Smooth muscle cell (in vitro differentiated cells): ENCODE measurements around the gene FAU. TPM values are rescaled to one million over a fixed set of nuclear protein-coding genes. Genes with fewer than 3 reads are reported as not detected.

Experiments used
- DNase-seq: peaks from one replicate; lab custom pipeline; 2025; ENCODE audit not compliant: unreplicated experiment; lab: John Stamatoyannopoulos, UW
- H2AFZ ChIP-seq: fragments of 200-600 bp; sonication (generic); 2 replicates; pipeline ENCODE4 v1.6.0; 2016; ENCODE audit warnings: antibody characterized with exemption, low read depth, mild to moderate bottlenecking
- H3F3A ChIP-seq: fragments of 200-600 bp; sonication (generic); 2 replicates; pipeline ENCODE4 v1.6.0; 2017; ENCODE audit warnings: antibody characterized with exemption, low read depth
- H3K27ac ChIP-seq: fragments of 200-600 bp; sonication (generic); 2 replicates; pipeline ENCODE4 v1.5.1; 2016; ENCODE audit warnings: low read depth, mild to moderate bottlenecking
- H3K27me3 ChIP-seq: fragments of 200-600 bp; sonication (generic); 2 replicates; pipeline ENCODE4 v1.6.1; 2016; ENCODE audit warnings: low read depth, mild to moderate bottlenecking
- H3K36me3 ChIP-seq: fragments of 200-600 bp; sonication (generic); 2 replicates; pipeline ENCODE4 v1.5.1; 2016; ENCODE audit warnings: low read depth
- H3K4me1 ChIP-seq: fragments of 200-600 bp; sonication (generic); 2 replicates; pipeline ENCODE4 v1.5.1; 2016; ENCODE audit warnings: low read depth
- H3K4me2 ChIP-seq: fragments of 200-600 bp; sonication (generic); 2 replicates; pipeline ENCODE4 v1.6.0; 2016; ENCODE audit warnings: mild to moderate bottlenecking
- H3K4me3 ChIP-seq: fragments of 200-600 bp; sonication (generic); 2 replicates; pipeline ENCODE4 v1.5.1; 2016; ENCODE audit warnings: mild to moderate bottlenecking
- H3K79me2 ChIP-seq: fragments of 200-600 bp; sonication (generic); 2 replicates; pipeline ENCODE4 v1.6.0; 2016; ENCODE audit warnings: low read depth, mild to moderate bottlenecking
- H3K9ac ChIP-seq: fragments of 200-600 bp; sonication (generic); 2 replicates; pipeline ENCODE4 v1.6.0; 2016; ENCODE audit warnings: low read depth
- H3K9me3 ChIP-seq: fragments of 200-600 bp; sonication (generic); replicated peaks from 2 replicates; pipeline ENCODE4 v1.5.1; 2016; ENCODE audit warnings: low read depth
- H4K20me1 ChIP-seq: fragments of 200-600 bp; sonication (generic); 2 replicates; pipeline ENCODE4 v1.6.0; 2016; ENCODE audit warnings: low read depth
- CTCF ChIP-seq: fragments of 200-600 bp; sonication (generic); IDR thresholded peaks from 2 replicates; pipeline ENCODE4 v1.5.1; 2017; ENCODE audit warnings: borderline replicate concordance, mild to moderate bottlenecking, antibody characterized with exemption; ENCODE audit not compliant: insufficient read depth, poor library complexity, severe bottlenecking
- WGBS: methylation state at CpG from one replicate; pipeline ENCODE4 v1.1.7; 2016; ENCODE audit warnings: low lambda C conversion rate; 5-methylcytosine and 5-hydroxymethylcytosine counted together
- polyA plus RNA-seq: library from polyadenylated mRNA; unstranded; fragments of >200 nt; fragmentation: Nextera tagmentation; extraction: Ambion mirVana; gene quantifications from 2 replicates; pipeline ENCODE4 v1.2.1, GENCODE V29; 2016
- total RNA-seq: library from RNA; depleted of rRNA; stranded (reverse); fragments of >200 nt; gene quantifications from 2 replicates; pipeline ENCODE4 v1.2.3, GENCODE V29; 2014

The FAU gene
- total and polyA plus RNA-seq, 2 experiments from 2014 or later: 509 to 537 TPM

- no peak for TF ChIP-seq CTCF
- H3K4me2 ChIP-seq: no peak overlapping the region
- WGBS: 97% methylated on average over 3 of the region's 3 CpGs
Measured at GRCh38 chr11:65167656-65168055, 45.7 kb upstream of the FAU start.

GRCh38 chr11:65166893-65167292 is 45.0 kb upstream of the FAU start:
- Histone ChIP-seq H3K4me1 (no peaks in the 10 kb centered on the region), H4K20me1 (no peaks in the 10 kb centered on the region), H3K27me3 (no peaks in the 10 kb centered on the region), H3K4me3 (no peak overlapping the region), H2AFZ (no peak overlapping the region), H3K9me3 (no peaks in the 10 kb centered on the region), H3K79me2 (no peaks in the 10 kb centered on the region), H3F3A (no peaks in the 10 kb centered on the region), H3K36me3 (no peaks in the 10 kb centered on the region), H3K4me2 (no peak overlapping the region), H3K27ac (no peak overlapping the region), H3K9ac (no peak overlapping the region)
- DNase-seq: no peak
- no peak for TF ChIP-seq CTCF
- 91% methylated on average over 3 of the region's 3 CpGs for WGBS

More at GRCh38 chr11:65167656-65168055, 45.7 kb upstream of the FAU start:
- H3K27me3 ChIP-seq: no peaks in the 10 kb centered on the region
- no peaks in the 10 kb centered on the region for H3F3A ChIP-seq
- no peaks in the 10 kb centered on the region for H3K9me3 ChIP-seq
- H3K79me2 ChIP-seq: no peaks in the 10 kb centered on the region
- DNase-seq: no peak
- no peak overlapping the region for H2AFZ ChIP-seq
- H3K36me3 ChIP-seq: no peaks in the 10 kb centered on the region
- no peak overlapping the region for H3K4me3 ChIP-seq
- no peaks in the 10 kb centered on the region for H4K20me1 ChIP-seq
- no peak overlapping the region for H3K9ac ChIP-seq
- H3K27ac ChIP-seq: no peak overlapping the region
- no peaks in the 10 kb centered on the region for H3K4me1 ChIP-seq

GRCh38 chr11:65165410-65166317 is 43.7 kb upstream of the FAU start:
- no peak for DNase-seq

More at GRCh38 chr11:65165410-65166317, 43.7 kb upstream of the FAU start:
- Histone ChIP-seq H3F3A (no peaks in the 10 kb centered on the region), H3K36me3 (no peaks in the 10 kb centered on the region), H3K4me2 (no peak overlapping the region), H3K27me3 (no peaks in the 10 kb centered on the region), H3K9me3 (no peaks in the 10 kb centered on the region), H3K4me3 (no peak overlapping the region), H3K9ac (no peak overlapping the region), H3K27ac (no peak overlapping the region), H3K79me2 (no peaks in the 10 kb centered on the region), H3K4me1 (no peaks in the 10 kb centered on the region), H4K20me1 (no peaks in the 10 kb centered on the region), H2AFZ (no peak overlapping the region)
- TF ChIP-seq CTCF: no peak
- 87% methylated on average over 31 of the region's 31 CpGs for WGBS
